H1 (cell line): ENCODE results near the gene KCNJ3. TPM values are rescaled to one million over a fixed set of nuclear protein-coding genes. Genes with fewer than 3 reads are reported as not detected.

Source experiments
- CTCF ChIA-PET: fragments of 300-600 bp; sonication (Branson Sonifier 250); formaldehyde crosslinking; loops from one replicate; lab custom pipeline; 2021; ENCODE audit not compliant: partially characterized antibody; lab: Charles Lee
- POLR2A ChIA-PET: fragments of 300-600 bp; sonication (Branson Sonifier 250); formaldehyde crosslinking; loops from one replicate; lab custom pipeline; 2021; ENCODE audit warnings: inconsistent platforms; ENCODE audit not compliant: partially characterized antibody; lab: Charles Lee
- DNase-seq, 2 experiments: peaks; one replicate each; pipeline versions ENCODE4 v3.0.0 to v3.0.0-alpha.2; 2010 to 2022; ENCODE audit warnings: low spot score in 2 of 2, low read depth in 1 of 2, mixed read lengths in 1 of 2
- FAIRE-seq: peaks from 2 replicates; lab custom pipeline; 2011; peaks lifted over from hg19 to GRCh38; lab: Jason Lieb, UNC
- H2AFZ ChIP-seq: 2 replicates; pipeline ENCODE4 v1.8.1; 2012; ENCODE audit warnings: low read length, inconsistent platforms
- H2AK5ac ChIP-seq: 2 replicates; pipeline ENCODE4 v1.6.1; 2013; ENCODE audit warnings: low read depth, low read length
- H2BK120ac ChIP-seq: replicated peaks from 2 replicates; pipeline ENCODE3; 2013; ENCODE audit warnings: low read depth, low read length, inconsistent platforms
- H2BK12ac ChIP-seq: 2 replicates; pipeline ENCODE4 v1.6.1; 2013; ENCODE audit warnings: low read depth, low read length
- H2BK15ac ChIP-seq: 2 replicates; pipeline ENCODE4 v1.6.1; 2013; ENCODE audit warnings: low read length
- H2BK20ac ChIP-seq: 2 replicates; pipeline ENCODE4 v1.6.1; 2013; ENCODE audit warnings: low read length
- H2BK5ac ChIP-seq: 2 replicates; pipeline ENCODE4 v1.6.1; 2013; ENCODE audit warnings: low read depth, low read length
- H3K14ac ChIP-seq: 2 replicates; pipeline ENCODE4 v1.6.1; 2013; ENCODE audit warnings: inconsistent platforms; ENCODE audit not compliant: insufficient read length
- H3K18ac ChIP-seq: 2 replicates; pipeline ENCODE4 v1.6.1; 2013; ENCODE audit warnings: low read length; ENCODE audit errors: extremely low read depth
- H3K23ac ChIP-seq: 2 replicates; pipeline ENCODE4 v1.6.1; 2013; ENCODE audit warnings: inconsistent platforms; ENCODE audit not compliant: insufficient read length
- H3K23me2 ChIP-seq: 2 replicates; pipeline ENCODE4 v1.6.1; 2013; ENCODE audit warnings: low read depth, low read length
- H3K27ac ChIP-seq: 2 replicates; pipeline ENCODE4 v1.6.1; 2011; ENCODE audit warnings: low read depth, low read length, inconsistent platforms
- H3K27me3 ChIP-seq, 4 experiments: replicated peaks in 1 of 4; 1 replicate in 1 of 4; 2 replicates in 3 of 4; pipeline versions ENCODE4 v1.6.1 to v1.8.1; 2011 to 2013; ENCODE audit warnings: low read length in 3 of 4, mild to moderate bottlenecking in 3 of 4, inconsistent platforms in 2 of 4, mixed read lengths in 2 of 4, moderate library complexity in 1 of 4; ENCODE audit not compliant: control insufficient read depth in 3 of 4, insufficient read depth in 3 of 4; ENCODE audit errors: extremely low read depth in 1 of 4
- H3K36me3 ChIP-seq, 4 experiments: 2 replicates each; pipeline versions ENCODE4 v1.6.1 to v1.8.1; 2011 to 2013; ENCODE audit warnings: mild to moderate bottlenecking in 4 of 4, low read length in 3 of 4, moderate library complexity in 2 of 4, control low read depth in 1 of 4, inconsistent platforms in 1 of 4; ENCODE audit not compliant: insufficient read depth in 4 of 4, control insufficient read depth in 2 of 4
- H3K4ac ChIP-seq: replicated peaks from 2 replicates; pipeline ENCODE3; 2013; ENCODE audit warnings: low read length, low read depth, mixed read lengths, inconsistent platforms; ENCODE audit not compliant: insufficient read length
- H3K4me1 ChIP-seq, 4 experiments: replicated peaks in 1 of 4; 1 replicate in 1 of 4; 2 replicates in 3 of 4; pipeline versions ENCODE4 v1.6.1 to v1.8.1; 2011 to 2013; ENCODE audit warnings: low read length in 3 of 4, inconsistent platforms in 2 of 4, mixed read lengths in 1 of 4; ENCODE audit not compliant: insufficient read depth in 4 of 4, control insufficient read depth in 3 of 4
- H3K4me2 ChIP-seq, 2 experiments: 2 replicates each; pipeline versions ENCODE4 v1.6.1 to v1.8.1; 2011 to 2013; ENCODE audit warnings: low read depth in 2 of 2, low read length in 2 of 2, control low read depth in 1 of 2, inconsistent platforms in 1 of 2, mild to moderate bottlenecking in 1 of 2; ENCODE audit not compliant: insufficient read depth in 1 of 2
- H3K4me3 ChIP-seq, 4 experiments: fragments of 200-600, 300-600 bp in 1 of 4; sonication (generic), shearing (Covaris generic), sonication (Bioruptor Twin) in 1 of 4; 2 replicates each; pipeline versions ENCODE4 v1.5.1 to v1.8.1; 2011 to 2016; ENCODE audit warnings: low read length in 4 of 4, low read depth in 3 of 4, control low read depth in 2 of 4, inconsistent platforms in 2 of 4, mild to moderate bottlenecking in 2 of 4, mixed read lengths in 1 of 4, moderate library complexity in 1 of 4; ENCODE audit not compliant: insufficient read depth in 2 of 4; ENCODE audit errors: extremely low read depth in 1 of 4
- H3K56ac ChIP-seq: replicated peaks from 2 replicates; pipeline ENCODE3; 2013; ENCODE audit warnings: low read depth, mild to moderate bottlenecking, mixed read lengths, low read length, inconsistent platforms; ENCODE audit not compliant: insufficient read length
- H3K79me1 ChIP-seq: 2 replicates; pipeline ENCODE4 v1.6.1; 2013; ENCODE audit warnings: low read depth, low read length, control low read depth
- H3K79me2 ChIP-seq, 2 experiments: 2 replicates each; pipeline versions ENCODE4 v1.6.1 to v1.8.1; 2012 to 2013; ENCODE audit warnings: low read length in 2 of 2, mild to moderate bottlenecking in 2 of 2, inconsistent platforms in 1 of 2; ENCODE audit not compliant: insufficient read depth in 2 of 2, control insufficient read depth in 1 of 2
- H3K9ac ChIP-seq, 4 experiments: replicated peaks in 1 of 4; 1 replicate in 1 of 4; 2 replicates in 3 of 4; pipeline versions ENCODE4 v1.6.1 to v1.8.1; 2011 to 2013; ENCODE audit warnings: low read depth in 3 of 4, low read length in 3 of 4, control low read depth in 2 of 4, mild to moderate bottlenecking in 2 of 4, moderate library complexity in 2 of 4, inconsistent platforms in 1 of 4; ENCODE audit errors: extremely low read depth in 1 of 4
- H3K9me3 ChIP-seq, 2 experiments: 2 replicates each; pipeline versions ENCODE4 v1.6.1 to v1.8.1; 2012 to 2013; ENCODE audit warnings: mild to moderate bottlenecking in 2 of 2, moderate library complexity in 2 of 2, control low read depth in 1 of 2, inconsistent platforms in 1 of 2, low read depth in 1 of 2, low read length in 1 of 2, mixed read lengths in 1 of 2; ENCODE audit not compliant: insufficient read depth in 2 of 2
- H4K20me1 ChIP-seq, 2 experiments: replicated peaks in 1 of 2; 2 replicates each; pipeline versions ENCODE3 to v1.8.1; 2011 to 2013; ENCODE audit warnings: inconsistent platforms in 2 of 2, low read length in 2 of 2, mild to moderate bottlenecking in 1 of 2; ENCODE audit not compliant: insufficient read depth in 2 of 2, control insufficient read depth in 1 of 2
- H4K5ac ChIP-seq: 2 replicates; pipeline ENCODE4 v1.6.1; 2013; ENCODE audit warnings: low read length, low read depth, mixed read lengths, inconsistent platforms; ENCODE audit not compliant: insufficient read length
- H4K8ac ChIP-seq: 2 replicates; pipeline ENCODE4 v1.8.0; 2013; ENCODE audit warnings: mild to moderate bottlenecking, moderate library complexity, low read length, inconsistent platforms; ENCODE audit not compliant: insufficient read depth; ENCODE audit errors: extremely low read depth
- H4K91ac ChIP-seq: replicated peaks from 2 replicates; pipeline ENCODE3; 2013; ENCODE audit warnings: low read length, mixed read lengths, inconsistent platforms; ENCODE audit not compliant: insufficient read length
- CHD2 ChIP-seq: IDR thresholded peaks from 2 replicates; pipeline ENCODE4 v1.6.1; 2012; ENCODE audit warnings: low read length, improper control_type of control experiment
- WGBS, 2 experiments: shearing (Covaris generic) in 1 of 2; methylation state at CpG; one replicate each; pipeline versions ENCODE4 v1.1.6 to v1.1.7; 2013 to 2015; ENCODE audit warnings: low lambda C conversion rate in 2 of 2, mixed read lengths in 2 of 2, inconsistent platforms in 1 of 2, low coverage in 1 of 2, missing lambda C conversion rate in 1 of 2; ENCODE audit not compliant: insufficient replicate concordance in 2 of 2, insufficient coverage in 1 of 2, insufficient read length in 1 of 2; ENCODE audit errors: extremely low coverage in 1 of 2, missing lambda C conversion rate in 1 of 2; 5-methylcytosine and 5-hydroxymethylcytosine counted together
- polyA plus RNA-seq, 7 experiments: library from polyadenylated mRNA; depleted of rRNA in 3 of 7; stranded (reverse) in 5 of 7; unstranded in 2 of 7; fragments of >200 nt in 5 of 7; fragments of 200-250 nt in 2 of 7; gene quantifications; 1 replicate in 5 of 7; 2 replicates in 1 of 7; 4 replicates in 1 of 7; pipeline versions ENCODE4 v1.2.1 to v1.2.3, GENCODE V29; 2011 to 2013; ENCODE audit warnings: missing spikeins in 2 of 7, mixed read lengths in 2 of 7
- total RNA-seq: library from RNA; stranded (reverse); fragmentation: NEBNext Ultra II Directional; extraction: Animal tissue kit (Norgen Biotek cat#: 25700); gene quantifications from 2 replicates; pipeline ENCODE4 v1.2.1, GENCODE V29; 2021

Gene KCNJ3
- total and polyA plus RNA-seq, 2 of the 8 experiments (the other 6 are each of a cell fraction or from before 2014, with no cell fraction given): 0.11 to 0.50 TPM

- Histone ChIP-seq H4K5ac (no peak overlapping the region), H4K91ac (no peak overlapping the region), H3K23me2 (no peaks in the 10 kb centered on the region), H3K4me1 (no peaks in the 10 kb centered on the region), H3K14ac (no peak overlapping the region), H3K9ac (no peak overlapping the region), H2BK20ac (no peak overlapping the region), H3K4me3 (no peak overlapping the region), H2AK5ac (no peak overlapping the region), H2BK15ac (no peak overlapping the region), H2AFZ (0 out of 2 replicates have a peak overlapping the region, but pooled peaks have one; percentile 25), H3K27ac (no peak overlapping the region), H3K4ac (no peak overlapping the region), H3K36me3 (no peaks in the 10 kb centered on the region), H3K18ac (no peak overlapping the region), H3K27me3 (no peaks in the 10 kb centered on the region), H3K79me1 (no peaks in the 10 kb centered on the region), H2BK12ac (no peak overlapping the region), H4K8ac (no peak overlapping the region), H3K79me2 (no peaks in the 10 kb centered on the region), H3K9me3 (no peaks in the 10 kb centered on the region), H2BK5ac (no peak overlapping the region), H4K20me1 (no peaks in the 10 kb centered on the region), H2BK120ac (no peak overlapping the region), H3K56ac (no peak overlapping the region), H3K4me2 (no peak overlapping the region), H3K23ac (no peak overlapping the region)
- no peak for DNase-seq
- ChIA-PET CTCF (interaction anchor here (0.6 to 0.9 kb wide), 4 partner anchors 8 to 352 kb away, joined by 3 to 4 read pairs (median 3); no protein-coding TSS in a partner anchor), POLR2A (no interaction called here)
- FAIRE-seq: no peak
- TF ChIP-seq CHD2: no peak
- 90% methylated on average over 3 of the region's 3 CpGs; no CpG with 5 or more reads in 1 of the 2 experiments for WGBS, 2 experiments
Measured at GRCh38 chr2:154677401-154677800, 21.1 kb upstream of the KCNJ3 start.
